HG02840 (cell line): ENCODE data around the gene CD81.

Experiments used
- ATAC-seq: cut with Tn5 transposase; IDR thresholded peaks from one replicate; pipeline ENCODE4 v1.9.1; 2021; ENCODE audit warnings: mild to moderate bottlenecking, moderate library complexity, moderate number of reproducible peaks; ENCODE audit not compliant: unreplicated experiment, low FRiP score

Gene CD81

DNA sequence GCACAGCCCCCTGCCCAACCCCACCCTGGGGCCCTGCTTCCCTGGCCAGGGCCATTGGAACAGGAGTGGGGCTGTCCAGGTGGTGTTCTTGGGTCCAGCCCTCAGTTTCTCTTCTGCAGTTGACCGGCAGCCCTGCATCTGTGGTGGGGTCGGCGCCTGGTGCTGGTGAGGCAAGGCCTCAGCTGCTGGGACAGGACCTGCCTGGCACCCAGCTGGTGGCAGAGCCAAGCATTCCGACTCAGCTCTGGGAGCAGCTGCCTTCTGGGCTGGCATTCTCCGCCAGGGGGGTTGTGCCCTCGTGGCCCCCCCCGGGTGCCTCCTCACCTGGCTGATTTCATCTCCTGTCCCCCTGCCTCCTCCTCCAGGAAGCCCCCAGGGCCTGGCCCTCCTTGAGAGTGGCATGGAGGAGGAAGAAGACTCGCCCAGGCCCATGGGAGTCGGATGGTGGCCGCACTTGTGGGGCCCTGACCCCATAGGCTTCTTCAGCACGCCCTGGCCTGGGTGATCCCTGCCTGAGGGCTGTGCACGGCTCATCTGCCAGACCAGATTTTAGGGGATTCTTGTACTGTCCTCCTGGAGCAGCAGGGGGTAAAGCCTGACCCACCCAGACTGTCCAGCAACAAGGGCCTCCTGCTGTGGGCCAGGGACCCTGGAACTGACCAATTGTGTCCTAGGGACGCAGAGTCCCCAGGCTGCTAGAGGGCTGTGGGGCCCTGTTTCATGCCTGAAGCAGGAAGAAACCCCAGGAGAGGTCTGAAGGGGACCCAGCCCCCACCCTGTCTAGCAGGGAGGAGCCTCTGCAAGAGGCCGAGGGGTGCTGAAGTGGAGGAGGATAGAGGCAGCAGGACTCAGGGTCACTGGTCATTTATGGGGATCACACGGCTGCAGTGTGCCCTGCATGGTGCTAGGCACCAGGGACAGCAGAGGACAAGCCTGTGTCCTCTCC is 11.6 kb downstream of the CD81 start:
- ATAC-seq, result no peak

DNA sequence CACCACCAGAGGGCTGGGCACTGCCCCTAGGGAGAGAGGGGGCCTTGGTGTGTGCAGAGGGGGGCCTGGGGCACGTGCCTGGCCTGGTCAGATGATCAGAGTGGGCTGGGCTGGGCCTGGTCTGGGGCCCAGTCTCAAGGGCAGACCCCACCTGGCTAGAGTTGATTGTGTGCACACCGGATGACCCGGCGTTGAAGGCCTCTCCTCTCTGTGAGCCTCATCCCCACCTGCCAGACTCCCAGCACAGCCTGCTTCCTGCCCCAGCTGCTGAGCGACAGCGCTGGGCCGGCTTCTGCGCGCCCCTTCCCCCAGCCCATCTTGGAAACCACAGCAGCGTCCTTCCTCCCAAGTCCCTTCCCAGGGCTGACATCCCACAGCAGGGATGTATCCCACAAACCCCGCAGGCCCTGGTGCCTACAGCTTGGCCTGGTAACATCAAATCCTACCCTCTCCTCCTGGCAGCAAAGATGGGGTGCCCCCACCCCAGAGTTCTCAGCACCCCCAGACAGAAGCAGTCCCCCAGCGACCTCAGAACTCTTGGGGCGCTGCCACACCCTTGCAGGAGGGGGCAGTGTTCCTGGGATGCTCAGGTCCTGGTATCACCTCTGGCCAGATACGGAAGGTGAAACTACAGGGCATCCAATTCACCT is 12.4 kb downstream of the CD81 start:
- ATAC-seq, result no peak

DNA sequence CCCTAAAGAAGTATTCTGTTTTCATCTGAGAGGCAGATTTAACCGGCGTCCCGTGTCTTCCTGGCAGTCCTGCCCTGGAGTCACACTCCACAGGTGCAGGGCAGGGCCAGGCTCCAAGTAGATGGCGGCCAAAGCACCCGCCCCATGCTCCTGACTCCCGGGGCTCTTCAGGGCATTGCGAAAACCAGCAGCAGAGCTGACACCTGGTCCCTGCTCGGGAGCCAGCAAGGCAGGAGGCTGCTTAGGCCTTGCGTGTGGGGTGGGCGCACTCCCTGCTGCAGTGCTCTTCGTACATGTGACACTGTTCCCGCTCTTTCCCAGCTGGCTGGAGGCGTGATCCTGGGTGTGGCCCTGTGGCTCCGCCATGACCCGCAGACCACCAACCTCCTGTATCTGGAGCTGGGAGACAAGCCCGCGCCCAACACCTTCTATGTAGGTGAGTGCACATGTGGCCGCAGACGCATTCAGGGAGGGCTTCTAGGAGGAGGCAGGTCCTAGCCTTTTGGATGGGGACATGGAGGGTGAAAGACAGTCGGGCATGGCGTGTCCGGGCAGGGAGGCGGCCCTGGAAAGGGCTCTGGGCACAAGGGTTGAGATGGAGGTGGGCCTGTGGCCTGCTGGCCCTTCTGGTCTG is 13.1 kb downstream of the CD81 start:
- no peak for ATAC-seq

DNA sequence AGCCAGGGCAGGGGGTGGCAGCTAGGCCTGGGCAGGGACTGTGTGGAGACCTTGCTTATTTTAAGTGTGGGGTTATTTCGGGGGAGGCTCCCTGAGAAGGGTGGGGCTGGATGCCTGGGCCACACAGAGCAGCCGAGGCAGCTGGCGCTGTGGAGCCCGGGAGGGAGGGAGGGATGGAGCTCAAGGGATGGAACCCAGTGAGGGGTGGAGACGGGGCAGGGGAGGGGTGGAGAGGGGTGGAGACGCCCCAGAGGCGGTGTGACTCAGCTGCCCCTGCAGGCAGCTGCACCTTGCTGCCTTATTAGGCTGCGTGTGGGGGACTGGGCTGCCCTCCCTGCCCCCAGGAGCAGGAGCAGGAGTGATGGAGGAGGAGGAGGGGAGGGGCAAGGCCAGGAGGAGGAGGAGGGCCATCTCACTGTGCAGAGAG is 13.6 kb downstream of the CD81 start:
- no peak for ATAC-seq

DNA sequence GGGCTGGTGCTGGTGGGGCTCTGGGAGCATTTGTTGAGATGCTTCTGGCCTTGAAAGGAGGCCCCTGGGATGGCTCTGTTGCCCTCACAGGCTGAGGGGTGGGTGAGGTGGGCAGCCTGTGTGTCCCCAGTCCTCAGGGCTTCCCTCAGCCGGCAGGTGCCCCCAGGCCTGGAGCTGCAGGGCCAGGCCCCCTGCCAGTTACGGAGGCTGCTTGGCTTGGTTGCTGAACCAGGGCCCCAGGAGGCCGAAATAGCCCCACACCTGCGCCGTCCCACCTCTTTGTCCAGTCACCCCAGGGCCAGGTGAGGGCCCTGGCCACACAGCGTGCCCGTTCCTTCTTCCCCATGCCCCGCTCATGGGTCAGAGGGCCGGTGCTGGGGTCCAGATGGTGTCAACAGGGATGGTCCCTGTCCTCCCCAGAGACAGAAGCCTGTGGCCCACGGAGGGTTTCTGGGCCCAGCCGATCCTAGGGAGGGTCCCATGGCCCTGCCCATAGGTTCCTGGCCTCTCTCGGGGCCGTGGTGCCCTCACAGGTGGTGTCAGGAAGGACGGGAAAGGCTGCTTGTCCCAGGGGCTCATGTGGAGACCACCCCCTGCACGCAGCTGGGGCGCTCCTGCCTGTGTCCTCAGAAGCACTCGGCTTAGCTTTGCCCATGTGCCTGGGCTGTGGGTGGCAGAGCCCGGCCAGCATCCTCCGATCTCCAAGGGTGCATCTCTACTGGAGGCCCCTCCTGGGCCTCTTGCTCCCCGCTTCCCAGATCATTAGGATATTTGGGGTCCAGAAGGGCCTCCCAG is 14.3 kb downstream of the CD81 start:
- no peak for ATAC-seq

DNA sequence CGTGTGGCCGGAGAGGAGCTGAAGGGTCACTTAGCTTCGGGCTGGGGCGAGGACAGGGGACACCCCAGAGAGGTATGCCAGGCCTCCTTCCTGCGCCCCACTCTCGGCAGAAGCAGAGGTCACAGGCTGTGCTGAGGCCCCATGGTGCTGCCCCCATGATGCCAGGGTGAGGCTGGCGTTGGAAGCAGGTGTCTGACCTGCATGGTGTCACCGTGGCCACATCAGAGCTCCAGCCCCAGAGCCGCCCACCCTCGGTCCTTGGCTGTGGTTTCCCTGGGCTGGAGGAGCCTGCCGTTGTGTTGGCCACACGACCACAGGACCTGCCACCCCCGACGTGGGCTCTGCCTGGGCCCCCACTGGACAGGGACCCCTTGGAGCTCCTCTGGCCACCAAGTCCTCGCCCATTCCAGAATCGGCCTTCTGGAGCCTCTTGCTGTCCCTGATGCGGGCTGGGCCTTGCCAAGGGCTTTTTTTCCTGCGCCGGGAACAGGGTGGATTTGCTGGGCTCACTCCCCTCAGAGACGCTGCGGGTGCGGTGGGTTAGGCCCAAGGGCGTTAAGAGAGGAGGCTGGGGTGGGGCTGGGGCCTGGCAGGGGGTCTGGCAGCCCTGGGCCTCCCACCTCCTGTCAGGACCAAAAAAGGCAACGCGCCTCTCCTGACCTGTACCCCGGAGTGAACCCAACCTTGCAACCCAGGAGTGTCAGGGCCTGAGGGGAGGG is 15.3 kb downstream of the CD81 start:
- ATAC-seq, result no peak

DNA sequence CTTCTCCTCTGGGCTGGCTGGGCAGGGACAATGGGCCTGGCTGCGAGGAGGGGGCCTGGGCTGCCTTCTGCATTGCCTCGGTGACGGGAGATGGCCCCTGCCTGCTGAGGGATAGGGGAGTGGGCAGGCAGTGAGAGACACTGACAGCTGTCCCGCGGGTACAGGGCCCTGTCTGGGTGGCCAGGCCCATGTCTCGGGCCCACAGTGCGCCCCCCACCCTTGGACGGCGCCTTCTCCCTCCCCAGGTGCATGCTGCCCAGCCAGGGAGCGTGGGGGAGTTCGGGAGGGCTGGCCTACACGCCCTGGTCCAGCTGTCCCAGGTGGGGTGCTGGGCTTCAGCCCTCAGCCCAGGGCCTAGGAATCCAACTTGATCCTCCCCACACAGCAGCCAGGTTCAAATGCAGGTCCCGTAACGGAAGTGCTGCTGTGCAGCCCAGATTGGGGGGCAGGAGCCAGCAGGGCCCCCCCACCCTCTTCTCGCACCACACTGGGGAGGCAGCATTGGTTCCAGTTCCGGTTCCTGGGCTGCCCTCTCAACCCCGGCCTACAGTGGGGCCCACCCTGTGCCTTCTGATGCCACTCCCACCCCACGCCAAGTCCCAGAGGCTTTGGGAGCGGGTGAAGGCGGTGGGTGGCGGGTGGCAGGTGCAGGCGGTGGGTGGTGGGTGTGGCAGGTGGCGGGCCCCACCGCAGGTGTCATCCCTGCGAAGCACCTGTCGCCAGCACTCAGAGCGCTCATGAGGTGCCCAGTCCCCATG is 16.2 kb downstream of the CD81 start:
- no peak for ATAC-seq

DNA sequence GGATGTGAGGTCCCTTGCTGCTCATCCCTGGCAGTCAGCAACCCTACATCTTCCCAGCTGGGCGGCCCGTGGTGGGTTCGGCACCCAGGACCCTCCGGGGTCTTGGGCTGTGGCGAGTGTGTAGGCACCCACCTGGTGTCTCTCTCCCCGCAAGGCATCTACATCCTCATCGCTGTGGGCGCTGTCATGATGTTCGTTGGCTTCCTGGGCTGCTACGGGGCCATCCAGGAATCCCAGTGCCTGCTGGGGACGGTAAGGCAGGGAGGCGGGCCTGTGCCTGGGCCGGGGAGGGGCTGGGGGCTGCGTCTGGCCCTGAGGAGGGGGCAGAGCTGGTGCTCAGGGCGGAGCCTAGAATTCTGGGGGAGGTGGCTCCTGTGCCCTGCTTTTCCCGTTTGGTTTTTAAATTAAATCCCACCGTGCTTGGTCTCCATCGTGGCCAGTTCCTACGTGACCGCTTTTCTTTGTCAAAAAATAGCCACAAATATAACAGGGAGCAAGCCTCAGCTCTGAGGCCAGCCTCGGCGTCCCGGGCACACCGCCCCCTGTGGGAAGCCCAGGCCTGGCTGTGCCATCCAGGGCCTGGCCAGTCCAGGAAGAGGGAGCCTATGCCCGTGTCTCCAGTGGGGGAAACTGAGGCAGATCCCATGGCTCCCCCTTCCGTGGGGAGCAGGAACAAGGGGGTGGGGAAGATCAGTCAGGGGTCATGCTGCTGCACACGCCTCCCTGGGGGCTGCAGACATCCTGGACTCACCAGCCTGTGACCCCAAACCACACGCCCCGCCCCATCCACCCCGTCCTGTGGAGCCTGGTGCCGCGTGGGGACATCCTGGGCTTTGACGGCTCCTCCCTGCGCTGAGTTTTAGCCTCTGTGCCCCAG is 17.1 kb downstream of the CD81 start:
- ATAC-seq, result no peak

DNA sequence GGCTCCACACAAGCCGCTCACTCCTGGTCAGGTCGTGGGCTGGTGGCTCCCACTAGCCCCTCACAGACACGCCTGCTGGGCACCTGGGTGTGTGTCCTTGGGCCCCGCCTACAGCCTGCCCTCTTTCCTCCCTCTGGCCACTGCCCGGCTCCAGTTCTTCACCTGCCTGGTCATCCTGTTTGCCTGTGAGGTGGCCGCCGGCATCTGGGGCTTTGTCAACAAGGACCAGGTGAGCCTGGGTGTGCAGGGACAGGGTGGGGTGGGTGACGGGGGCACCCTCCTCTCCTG is 17.7 kb downstream of the CD81 start:
- no peak for ATAC-seq

DNA sequence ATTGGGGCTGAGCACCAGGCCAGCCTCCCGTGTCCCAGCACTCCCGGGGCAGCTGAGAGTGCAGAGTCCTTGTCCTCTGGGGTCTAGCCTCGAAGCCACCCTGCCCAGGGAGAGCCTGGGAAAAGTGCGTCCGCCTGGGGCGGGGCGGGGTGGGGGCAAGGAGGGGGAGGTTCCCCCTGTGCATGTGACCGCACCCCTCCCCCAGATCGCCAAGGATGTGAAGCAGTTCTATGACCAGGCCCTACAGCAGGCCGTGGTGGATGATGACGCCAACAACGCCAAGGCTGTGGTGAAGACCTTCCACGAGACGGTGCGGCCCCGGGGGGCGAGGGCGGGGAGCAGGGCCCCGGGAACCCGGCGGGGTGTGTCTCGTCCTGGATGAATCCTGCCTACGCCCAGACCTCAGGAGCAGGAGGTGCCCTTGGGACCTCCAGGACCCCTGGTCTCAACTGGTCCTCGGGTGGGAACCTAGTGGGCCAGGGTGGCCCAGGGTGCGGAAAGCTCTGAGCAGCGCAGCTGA is 18.2 kb downstream of the CD81 start:
- no peak for ATAC-seq

DNA sequence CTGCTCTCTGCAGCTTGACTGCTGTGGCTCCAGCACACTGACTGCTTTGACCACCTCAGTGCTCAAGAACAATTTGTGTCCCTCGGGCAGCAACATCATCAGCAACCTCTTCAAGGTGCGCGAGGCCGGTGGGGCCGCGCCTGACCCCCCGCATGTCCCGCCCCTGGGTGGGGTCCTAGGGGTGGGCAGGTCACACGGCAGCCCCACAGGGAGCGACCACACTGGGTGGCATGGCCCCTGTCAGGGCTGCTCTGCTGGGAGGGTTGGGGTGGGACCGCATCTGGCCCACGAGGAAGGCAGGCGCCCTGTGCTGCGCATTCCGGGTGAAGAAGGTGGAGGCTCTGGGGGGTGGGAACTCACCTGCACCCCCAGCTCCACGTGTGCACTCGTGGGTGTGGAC is 18.7 kb downstream of the CD81 start:
- ATAC-seq, result no peak

DNA sequence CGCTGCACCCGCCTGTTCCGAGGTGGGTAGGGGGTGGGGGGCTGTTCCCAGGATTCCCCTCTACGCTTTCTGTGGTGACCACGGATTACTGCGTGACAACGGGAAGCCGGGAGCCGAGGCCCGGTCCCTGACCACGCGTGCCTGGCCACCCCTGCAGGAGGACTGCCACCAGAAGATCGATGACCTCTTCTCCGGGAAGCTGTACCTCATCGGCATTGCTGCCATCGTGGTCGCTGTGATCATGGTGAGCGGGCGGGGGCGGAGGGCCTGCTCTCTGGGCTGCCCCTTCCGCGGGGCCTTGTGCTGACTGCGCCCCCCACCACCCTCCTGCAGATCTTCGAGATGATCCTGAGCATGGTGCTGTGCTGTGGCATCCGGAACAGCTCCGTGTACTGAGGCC is 19.4 kb downstream of the CD81 start:
- ATAC-seq, result no peak

DNA sequence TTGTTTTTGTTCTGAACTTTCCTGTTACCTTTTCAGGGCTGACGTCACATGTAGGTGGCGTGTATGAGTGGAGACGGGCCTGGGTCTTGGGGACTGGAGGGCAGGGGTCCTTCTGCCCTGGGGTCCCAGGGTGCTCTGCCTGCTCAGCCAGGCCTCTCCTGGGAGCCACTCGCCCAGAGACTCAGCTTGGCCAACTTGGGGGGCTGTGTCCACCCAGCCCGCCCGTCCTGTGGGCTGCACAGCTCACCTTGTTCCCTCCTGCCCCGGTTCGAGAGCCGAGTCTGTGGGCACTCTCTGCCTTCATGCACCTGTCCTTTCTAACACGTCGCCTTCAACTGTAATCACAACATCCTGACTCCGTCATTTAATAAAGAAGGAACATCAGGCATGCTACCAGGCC is 19.9 kb downstream of the CD81 start:
- no peak for ATAC-seq

DNA sequence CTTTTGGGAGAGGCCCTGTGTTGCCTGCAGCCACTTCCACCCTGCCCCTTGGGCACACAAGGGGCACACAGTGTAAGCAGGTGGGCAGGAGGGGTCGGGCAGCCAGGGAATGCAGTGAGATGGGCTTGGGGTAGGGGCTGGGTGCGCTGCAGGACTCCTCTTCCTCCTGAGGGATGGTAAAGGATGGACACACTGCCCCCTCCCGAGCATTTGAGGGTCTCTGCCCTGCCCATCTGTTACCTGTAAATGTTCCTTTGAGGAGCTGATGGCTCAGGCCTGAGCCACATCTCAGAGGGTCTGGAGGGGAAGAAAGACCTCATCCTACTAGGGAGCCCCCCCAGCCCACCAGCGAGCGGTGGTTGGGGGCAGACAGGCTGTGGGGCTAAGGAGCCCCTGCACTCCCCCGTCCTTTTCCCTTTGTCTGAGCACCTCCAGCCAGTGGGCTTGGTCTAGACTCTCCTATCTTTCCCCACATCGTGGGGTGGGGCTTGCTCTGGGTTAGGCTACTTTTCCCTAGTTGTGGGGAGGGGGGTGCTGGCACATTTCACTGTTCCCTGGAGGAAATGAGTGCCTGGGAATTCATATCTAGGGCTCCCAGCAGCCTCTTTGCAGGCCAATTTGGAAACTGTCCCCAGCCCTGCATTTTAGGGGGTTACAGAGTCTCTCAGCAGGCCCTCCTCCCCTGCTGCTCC is 21.7 kb downstream of the CD81 start:
- ATAC-seq, result no peak

DNA sequence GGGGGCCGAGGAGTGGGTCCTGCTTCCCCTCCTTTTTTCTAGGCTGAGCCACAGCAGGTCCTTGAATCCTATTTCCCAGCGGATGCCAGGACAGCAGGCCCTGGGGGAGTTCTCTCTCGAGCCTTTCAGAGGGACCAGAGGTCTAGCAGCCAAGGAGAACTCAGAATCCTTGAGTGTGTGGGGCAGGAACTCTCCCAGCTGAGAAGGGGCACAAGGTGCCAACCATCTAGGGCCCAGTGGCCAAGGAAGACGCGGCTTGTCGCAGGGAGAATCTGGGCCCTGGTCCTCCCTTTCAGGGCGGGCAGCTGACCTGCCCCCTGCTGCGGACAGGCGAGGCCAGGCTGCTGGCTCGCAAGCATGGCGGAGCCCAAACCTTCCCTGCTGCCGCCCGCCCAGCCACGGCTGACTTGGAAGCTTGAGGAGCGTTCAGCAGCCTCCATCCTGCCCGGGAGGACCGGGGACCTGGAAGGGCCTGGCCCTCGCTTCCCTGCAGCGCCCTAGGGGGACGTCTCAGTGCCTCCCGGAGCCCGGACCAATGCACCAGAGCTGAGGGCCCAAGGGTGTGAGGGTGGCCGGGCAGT is 22.5 kb downstream of the CD81 start:
- ATAC-seq, result peak; percentile 6

DNA sequence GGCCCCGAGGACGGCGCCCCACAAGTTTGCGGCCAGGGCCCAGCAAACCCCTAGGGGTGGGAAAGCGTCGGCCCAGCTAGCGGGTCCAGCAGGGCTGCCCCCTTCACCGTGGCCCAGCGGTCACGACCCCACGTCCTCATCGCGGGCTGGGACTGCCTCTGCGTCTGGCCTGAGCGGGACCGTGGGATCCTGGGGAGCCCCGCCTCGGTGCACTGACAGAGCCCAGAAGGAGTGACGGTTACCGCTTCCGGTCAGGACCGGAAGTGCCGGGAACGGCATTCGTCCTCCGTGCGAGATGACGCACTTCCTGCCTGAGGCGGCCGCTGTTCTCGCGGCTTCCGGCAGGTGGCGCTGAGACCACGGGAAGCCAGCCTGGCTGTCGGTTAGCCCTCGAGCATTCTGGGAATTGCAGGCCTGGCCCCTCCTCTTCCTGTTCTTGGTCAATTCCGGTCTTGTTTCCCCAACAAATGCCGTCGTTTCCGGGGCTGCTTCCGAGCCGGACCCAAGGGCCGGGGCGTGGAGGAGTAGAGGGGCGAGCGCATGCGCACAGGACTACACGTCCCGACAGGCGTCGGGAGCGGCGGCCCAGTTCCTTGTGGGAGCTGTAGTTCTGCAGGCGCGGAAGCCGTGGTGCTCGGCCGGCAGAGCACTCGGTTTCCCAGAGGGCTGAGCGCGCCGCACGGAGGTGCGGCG is 23.1 kb downstream of the CD81 start, which contains the start of gene TSSC4:
Gene TSSC4 (plus strand): TSS at position 682 of the 693 bp plus-strand sequence. CDS start 1,884 bp downstream, outside the sequence.
- ATAC-seq, result peak; percentile 85
